H54 (cell line): ENCODE measurements around the gene NXF3.
"Not testable (repeated sequence)": the region's sequence is repeated elsewhere in the genome, so short reads cannot be mapped to it uniquely, and the experiment has no call there.

ENCODE experiments used
- DNase-seq: peaks from one replicate; pipeline ENCODE4 v3.0.0; 2011; ENCODE audit warnings: low spot score, mixed read lengths; ENCODE audit not compliant: insufficient read length
- FAIRE-seq: peaks from 3 replicates; lab custom pipeline; 2011; peaks lifted over from hg19 to GRCh38; lab: Jason Lieb, UNC
- POLR2A ChIP-seq: IDR thresholded peaks from 2 replicates; pipeline ENCODE4 v1.6.1; 2011; ENCODE audit warnings: low read depth, mild to moderate bottlenecking, low read length

The NXF3 gene, protein sequence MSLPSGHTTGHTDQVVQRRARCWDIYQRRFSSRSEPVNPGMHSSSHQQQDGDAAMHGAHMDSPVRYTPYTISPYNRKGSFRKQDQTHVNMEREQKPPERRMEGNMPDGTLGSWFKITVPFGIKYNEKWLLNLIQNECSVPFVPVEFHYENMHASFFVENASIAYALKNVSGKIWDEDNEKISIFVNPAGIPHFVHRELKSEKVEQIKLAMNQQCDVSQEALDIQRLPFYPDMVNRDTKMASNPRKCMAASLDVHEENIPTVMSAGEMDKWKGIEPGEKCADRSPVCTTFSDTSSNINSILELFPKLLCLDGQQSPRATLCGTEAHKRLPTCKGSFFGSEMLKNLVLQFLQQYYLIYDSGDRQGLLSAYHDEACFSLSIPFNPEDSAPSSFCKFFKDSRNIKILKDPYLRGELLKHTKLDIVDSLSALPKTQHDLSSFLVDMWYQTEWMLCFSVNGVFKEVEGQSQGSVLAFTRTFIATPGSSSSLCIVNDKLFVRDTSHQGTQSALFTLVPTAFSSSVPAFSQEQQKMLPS

DNA sequence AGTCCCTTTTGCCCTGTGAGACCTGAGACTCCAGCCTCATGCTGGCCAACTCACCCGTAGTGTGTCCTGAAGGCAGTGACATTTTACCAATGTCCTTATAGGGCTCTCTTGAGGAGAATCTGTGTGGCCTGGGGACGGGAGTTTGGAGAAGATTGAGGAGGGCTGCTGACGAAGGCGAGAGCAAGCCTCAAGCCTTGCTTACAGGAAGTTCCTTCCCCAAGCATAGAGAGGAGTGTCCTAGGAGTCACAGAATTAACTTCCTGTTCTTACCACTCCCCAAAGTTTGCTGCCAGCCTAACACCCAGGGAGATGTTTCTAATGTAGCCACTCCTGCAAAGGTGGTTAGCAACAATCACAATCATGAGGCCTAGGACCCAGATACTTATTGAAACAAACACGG lies at the start of gene NXF3:
TSS of gene NXF3 (minus strand) at position 202 of the 400 bp plus-strand sequence. CDS start at position 82, 120 bp downstream.
- no peak for TF ChIP-seq POLR2A
- DNase-seq: no peak
- FAIRE-seq: no peak

DNA sequence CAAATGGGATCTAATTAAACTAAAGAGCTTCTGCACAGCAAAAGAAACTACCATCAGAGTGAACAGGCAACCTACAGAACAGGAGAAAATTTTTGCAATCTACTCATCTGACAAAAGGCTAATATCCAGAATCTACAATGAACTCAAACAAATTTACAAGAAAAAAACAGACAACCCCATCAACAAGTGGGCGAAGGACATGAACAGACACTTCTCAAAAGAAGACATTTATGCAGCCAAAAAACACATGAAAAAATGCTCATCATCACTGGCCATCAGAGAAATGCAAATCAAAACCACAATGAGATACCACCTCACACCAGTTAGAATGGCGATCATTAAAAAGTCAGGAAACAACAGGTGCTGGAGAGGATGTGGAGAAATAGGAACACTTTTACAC lies 43.6 kb upstream of the NXF3 start:
- DNase-seq, FAIRE-seq: not testable (repeated sequence)

DNA sequence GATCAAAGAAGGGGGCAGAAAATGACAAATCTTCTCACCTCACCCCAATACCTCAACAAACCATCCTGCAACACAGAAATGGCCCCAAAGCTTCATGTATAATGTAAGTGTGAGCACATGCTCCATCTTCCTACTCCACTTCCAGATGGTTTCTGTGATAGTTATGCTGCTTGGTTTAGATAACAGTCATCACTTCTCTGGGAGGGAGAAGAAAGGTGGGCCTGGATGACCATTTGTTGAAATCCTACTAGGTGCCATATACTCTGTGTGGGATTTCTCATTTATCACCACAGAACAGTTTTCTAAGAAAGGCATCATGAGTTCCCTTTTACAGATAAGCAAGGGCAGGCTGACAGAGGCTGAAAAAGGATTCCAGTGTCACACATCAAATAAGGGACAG lies 31.3 kb upstream of the NXF3 start:
- DNase-seq (no peak), FAIRE-seq (no peak)
- TF ChIP-seq POLR2A: no peak

DNA sequence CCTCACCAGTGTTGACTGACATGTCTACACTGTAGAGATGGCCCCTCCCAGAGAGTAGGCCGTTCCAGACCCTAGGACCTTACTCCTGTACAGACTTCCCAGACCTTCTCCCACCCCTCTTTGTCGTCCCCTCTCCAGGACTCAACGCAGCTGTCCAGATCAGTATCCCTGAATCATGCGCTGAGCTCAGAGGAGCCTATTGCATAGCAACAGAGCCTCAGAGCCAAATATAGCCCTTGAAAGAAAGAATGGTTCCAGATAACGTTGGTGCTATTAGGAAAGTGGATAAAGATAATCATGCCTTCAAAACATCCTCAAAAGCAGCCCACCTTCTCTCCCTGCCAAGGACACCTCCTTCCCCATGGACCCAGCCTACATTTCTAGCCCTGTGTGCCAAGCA lies 27.8 kb upstream of the NXF3 start:
- TF ChIP-seq POLR2A: no peak
- DNase-seq (no peak), FAIRE-seq (no peak)

DNA sequence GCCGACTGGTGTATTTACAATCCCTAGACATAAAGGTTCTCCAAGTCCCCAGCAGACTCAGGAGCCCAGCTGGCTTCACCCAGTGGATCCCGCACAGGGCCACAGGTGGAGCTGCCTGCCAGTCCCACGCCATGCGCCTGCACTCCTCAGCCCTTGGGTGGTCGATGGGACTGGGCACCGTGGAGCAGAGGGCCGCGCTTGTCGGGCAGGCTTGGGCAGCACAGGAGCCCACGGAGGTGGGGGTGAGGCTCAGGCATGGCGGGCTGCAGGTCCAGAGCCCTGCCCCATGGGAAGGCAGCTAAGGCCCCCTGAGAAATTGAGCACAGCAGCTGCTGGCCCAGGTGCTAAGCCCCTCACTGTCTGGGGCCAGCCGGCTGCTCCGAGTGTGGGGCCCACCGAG lies 24.0 kb upstream of the NXF3 start:
- DNase-seq, FAIRE-seq: not testable (repeated sequence)

DNA sequence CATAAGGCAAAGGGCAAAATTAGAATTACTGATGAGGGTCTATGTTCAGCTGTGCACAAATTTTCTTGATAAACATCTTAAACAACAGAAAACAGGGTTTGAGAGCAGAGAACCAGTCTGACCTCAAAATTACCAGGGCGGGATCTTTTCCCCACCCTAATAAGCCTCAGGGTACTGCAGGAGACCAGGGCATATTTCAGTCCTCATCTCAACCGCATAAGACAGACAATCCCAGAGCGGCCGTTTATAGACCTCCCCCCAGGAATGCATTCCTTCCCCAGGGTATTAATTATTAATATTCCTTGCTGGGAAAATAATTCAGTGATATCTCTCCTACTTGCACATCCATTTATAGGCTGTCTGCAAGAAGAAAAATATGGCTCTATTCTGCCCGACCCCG lies 16.6 kb upstream of the NXF3 start:
- not testable (repeated sequence) for DNase-seq, FAIRE-seq

DNA sequence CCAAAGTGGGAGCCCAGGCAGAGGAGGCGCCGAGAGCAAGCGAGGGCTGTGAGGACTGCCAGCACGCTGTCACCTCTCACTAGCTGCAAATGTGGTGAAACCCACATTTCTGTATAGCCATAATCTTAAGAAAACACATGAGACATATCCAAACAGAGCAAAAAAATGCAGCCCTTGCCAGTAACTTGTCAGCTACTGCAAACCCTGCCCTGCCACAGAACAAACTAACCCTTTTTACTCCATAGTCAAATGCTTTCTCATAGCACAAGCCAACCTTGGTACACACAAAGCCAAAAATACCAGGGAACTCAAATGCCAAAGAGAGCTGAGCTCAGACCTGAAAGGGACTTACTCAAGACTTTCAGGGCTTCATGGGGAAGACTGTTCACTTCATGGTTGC lies 14.9 kb upstream of the NXF3 start:
- DNase-seq (no peak), FAIRE-seq (no peak)
- TF ChIP-seq POLR2A: no peak

DNA sequence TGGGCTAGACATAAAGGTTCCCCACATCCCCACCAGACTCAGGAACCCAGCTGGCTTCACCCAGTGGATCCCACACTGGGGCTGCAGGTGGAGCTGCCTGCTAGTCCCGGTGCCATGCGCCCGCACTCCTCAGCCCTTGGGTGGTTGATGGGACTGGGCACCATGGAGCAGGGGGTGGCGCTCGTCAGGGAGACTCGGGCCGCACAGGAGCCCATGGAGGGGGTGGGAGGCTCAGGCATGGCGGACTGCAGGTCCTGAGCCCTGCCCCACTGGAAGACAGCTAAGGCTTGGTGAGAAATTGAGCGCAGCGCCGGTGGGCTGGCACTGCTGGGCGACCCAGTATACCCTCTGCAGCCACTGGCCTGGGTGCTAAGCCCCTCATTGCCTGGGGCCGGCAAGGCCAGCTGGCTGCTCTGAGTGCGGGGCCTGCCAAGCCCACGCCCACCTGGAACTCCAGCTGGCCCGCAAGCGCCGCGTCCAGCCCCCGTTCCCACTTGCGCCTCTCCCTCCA lies 14.3 kb upstream of the NXF3 start:
- not testable (repeated sequence) for FAIRE-seq

DNA sequence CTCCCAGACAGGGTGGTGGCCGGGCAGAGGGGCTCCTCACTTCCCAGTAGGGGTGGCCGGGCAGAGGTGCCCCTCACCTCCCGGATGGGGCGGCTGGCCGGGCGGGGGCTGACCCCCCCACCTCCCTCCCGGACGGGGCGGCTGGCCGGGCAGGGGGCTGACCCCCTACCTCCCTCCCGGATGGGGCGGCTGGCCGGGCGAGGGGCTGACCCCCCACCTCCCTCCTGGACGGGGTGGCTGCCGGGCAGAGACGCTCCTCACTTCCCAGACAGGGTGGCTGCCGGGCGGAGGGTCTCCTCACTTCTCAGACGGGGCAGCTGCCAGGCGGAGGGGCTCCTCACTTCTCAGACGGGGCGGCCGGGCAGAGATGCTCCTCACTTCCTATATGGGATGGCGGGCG lies 11.4 kb upstream of the NXF3 start:
- FAIRE-seq, DNase-seq: not testable (repeated sequence)

More for the DNA sequence above, 14.3 kb upstream of the NXF3 start:
- DNase-seq: not testable (repeated sequence)

DNA sequence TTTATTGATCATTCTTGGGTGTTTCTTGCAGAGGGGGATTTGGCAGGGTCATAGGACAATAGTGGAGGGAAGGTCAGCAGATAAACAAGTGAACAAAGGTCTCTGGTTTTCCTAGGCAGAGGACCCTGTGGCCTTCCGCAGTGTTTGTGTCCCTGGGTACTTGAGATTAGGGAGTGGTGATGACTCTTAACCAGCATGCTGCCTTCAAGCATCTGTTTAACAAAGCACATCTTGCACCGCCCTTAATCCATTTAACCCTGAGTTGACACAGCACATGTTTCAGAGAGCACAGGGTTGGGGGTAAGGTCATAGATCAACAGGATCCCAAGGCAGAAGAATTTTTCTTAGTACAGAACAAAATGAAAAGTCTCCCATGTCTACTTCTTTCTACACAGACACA lies 10.9 kb upstream of the NXF3 start:
- FAIRE-seq, DNase-seq: not testable (repeated sequence)

DNA sequence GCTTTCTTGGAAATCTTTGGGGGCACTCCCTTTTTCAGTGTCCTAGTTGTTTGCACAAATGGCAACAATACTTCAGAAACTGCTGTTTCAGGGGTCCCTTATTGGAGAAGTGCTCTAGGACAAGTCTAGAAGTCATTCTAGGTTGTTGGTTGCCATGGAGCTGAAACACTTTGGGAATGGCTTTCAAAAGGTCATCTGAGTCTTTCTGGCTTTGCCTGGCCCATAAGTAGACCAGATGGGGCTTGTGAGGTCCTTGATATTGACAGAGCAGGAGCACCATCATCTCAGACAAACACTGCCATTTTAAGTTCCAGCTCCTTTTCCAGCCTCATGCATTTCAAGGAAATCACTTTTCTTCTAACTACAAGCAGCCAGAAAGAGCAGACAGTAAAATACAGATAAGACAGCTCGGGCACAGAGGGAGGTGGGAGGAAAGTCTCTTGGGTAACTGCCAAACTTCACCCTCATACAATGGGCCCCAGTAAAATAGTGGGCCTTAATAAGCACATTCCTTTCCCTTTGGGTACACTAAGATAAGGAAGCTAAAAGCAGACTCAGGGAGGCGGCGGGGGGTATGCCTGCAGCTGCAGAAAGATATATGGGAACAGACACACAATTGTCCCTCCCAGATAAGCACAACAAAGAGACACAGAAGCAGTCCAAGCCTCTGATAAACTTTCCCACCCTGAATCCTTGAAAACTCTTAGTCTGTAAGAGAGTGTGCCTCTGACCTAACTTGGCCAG lies 8.5 kb upstream of the NXF3 start:
- TF ChIP-seq POLR2A: no peak
- FAIRE-seq: no peak

DNA sequence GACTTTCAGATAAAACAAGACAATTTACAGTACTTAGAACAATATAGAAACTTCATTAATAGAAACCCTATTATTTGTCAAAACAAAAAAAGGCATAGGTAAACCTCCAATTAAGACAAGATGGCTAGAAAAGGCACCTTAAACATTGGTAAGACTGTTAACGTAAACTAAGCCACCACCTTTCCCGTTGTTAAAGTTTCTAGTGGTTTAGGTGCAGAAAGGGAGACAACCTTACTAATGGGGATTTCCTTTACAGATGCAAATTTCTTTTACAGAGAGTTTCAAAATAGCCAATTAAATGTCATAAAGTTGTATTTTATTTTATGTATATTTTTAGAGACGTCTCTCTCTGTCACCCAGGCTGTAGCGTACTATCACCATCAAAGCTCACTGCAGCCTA lies 7.5 kb upstream of the NXF3 start:
- no peak for FAIRE-seq
- TF ChIP-seq POLR2A: no peak
- DNase-seq: no peak

More for the DNA sequence above, 8.5 kb upstream of the NXF3 start:
- no peak for DNase-seq

DNA sequence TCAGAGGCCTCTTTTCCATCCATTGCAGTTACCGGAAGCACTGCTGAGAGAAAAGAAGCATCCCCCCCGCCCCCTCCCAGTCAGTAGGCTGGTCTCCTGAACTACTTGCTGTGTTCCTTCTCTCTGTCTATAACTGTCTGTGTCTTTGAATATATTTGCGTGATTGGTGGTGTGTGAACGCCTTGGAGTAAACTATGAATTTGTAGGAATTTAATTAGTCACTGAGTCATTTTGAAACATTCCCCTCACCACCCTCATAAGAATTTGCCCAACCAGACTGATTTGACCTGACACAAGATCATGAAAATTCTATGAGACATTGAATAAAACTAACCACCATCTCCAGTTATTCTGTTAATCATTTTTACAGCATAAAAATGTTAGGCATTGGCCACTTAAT lies 6.7 kb upstream of the NXF3 start:
- FAIRE-seq (no peak), DNase-seq (no peak)
- TF ChIP-seq POLR2A: no peak

DNA sequence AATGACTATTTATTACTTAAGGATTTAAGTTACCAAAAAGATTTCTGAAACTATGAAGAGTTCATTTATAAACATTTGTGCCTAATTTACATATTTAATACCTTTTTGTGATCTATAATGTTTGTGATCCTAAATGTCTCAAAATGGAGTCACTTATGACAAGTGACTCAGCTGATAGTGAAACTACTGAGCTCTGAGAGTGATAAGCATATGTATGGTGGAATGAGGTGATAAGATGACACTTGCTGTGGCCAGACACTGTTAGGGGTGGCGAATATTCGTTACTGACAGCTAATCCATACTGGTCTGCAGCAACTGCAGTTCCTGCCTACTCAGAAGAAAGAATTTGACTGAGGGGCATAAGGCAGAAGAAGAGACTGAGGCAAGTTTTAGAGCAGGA lies 5.5 kb upstream of the NXF3 start:
- TF ChIP-seq POLR2A: no peak
- DNase-seq (no peak), FAIRE-seq (no peak)
